ENCODE results near the gene CYP21A2.
"Not testable (repeated sequence)": the region's sequence is repeated elsewhere in the genome, so short reads cannot be mapped to it uniquely, and the experiment has no call there.

The CYP21A2 gene

DNA sequence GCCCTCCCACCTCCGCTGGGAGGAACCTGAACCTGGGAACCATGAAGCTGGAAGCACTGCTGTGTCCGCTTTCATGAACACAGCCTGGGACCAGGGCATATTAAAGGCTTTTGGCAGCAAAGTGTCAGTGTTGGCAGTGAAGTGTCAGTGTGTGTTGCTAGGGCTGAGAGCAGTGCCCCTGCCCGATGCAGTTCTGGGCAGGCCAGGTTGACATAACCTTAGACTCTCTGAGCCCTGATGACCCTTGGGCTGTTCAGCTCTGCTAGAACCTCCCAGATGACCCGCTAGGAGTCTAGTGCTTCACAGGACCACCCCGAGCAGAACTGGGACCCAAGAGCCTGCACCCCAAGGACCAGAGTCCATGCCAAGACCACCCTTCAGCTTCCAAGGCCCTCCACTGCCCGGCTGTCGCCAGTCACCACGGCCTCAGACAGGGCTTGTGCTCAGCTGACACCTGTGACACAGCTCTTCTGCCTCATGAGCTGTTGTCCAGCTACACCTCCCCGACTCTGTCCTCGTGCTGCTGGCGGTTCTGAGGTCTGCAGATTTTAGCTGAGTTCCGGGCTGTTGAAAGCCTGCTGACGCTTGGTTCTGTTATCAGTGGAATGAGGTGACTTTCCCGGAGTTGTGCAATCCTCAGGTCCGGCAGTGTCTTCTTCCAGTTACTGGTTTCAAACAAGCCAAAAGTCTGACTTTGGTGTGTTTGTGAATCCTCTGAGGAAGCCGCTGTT is 2.8 kb upstream of the CYP21A2 start:
- DNase-seq: not testable (repeated sequence)

GRCh38 chr6:32037136-32037535 is 1.1 kb upstream of the CYP21A2 start:
- not testable (repeated sequence) for DNase-seq

DNA sequence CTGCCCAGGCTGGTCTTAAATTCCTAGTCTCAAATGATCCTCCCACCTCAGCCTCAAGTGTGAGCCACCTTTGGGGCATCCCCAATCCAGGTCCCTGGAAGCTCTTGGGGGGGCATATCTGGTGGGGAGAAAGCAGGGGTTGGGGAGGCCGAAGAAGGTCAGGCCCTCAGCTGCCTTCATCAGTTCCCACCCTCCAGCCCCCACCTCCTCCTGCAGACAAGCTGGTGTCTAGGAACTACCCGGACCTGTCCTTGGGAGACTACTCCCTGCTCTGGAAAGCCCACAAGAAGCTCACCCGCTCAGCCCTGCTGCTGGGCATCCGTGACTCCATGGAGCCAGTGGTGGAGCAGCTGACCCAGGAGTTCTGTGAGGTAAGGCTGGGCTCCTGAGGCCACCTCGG is 663 bp downstream of the CYP21A2 start:
- DNase-seq: not testable (repeated sequence)

DNA sequence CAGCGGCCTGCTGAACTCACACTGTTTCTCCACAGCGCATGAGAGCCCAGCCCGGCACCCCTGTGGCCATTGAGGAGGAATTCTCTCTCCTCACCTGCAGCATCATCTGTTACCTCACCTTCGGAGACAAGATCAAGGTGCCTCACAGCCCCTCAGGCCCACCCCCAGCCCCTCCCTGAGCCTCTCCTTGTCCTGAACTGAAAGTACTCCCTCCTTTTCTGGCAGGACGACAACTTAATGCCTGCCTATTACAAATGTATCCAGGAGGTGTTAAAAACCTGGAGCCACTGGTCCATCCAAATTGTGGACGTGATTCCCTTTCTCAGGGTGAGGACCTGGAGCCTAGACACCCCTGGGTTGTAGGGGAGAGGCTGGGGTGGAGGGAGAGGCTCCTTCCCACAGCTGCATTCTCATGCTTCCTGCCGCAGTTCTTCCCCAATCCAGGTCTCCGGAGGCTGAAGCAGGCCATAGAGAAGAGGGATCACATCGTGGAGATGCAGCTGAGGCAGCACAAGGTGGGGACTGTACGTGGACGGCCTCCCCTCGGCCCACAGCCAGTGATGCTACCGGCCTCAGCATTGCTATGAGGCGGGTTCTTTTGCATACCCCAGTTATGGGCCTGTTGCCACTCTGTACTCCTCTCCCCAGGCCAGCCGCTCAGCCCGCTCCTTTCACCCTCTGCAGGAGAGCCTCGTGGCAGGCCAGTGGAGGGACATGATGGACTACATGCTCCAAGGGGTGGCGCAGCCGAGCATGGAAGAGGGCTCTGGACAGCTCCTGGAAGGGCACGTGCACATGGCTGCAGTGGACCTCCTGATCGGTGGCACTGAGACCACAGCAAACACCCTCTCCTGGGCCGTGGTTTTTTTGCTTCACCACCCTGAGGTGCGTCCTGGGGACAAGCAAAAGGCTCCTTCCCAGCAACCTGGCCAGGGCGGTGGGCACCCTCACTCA is 1.4 kb downstream of the CYP21A2 start:
- not testable (repeated sequence) for DNase-seq

- not testable (repeated sequence) for DNase-seq
These were observed 2.3 kb downstream of the CYP21A2 start for GRCh38 chr6:32040299-32041049.

- not testable (repeated sequence) for DNase-seq
These were observed 2.8 kb downstream of the CYP21A2 start for GRCh38 chr6:32041050-32041321.

DNA sequence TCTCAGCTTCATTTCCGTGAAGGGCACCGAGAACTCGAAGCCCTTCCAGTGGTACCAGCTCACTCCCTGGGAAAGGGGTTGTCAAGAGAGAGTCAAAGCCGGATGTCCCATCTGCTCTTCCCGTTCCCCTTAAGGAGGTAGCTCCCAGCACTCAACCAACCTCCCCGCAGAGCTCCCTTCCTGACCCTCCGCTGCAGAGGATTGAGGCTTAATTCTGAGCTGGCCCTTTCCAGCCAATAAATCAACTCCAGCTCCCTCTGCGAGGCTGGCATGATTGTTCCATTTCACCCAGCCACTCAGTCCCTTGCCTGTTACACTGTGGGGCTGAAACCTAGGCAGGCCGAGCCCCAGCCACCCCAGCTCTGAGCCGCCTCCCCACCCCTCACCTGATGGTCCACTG is 3.2 kb downstream of the CYP21A2 start:
- DNase-seq: not testable (repeated sequence)

DNA sequence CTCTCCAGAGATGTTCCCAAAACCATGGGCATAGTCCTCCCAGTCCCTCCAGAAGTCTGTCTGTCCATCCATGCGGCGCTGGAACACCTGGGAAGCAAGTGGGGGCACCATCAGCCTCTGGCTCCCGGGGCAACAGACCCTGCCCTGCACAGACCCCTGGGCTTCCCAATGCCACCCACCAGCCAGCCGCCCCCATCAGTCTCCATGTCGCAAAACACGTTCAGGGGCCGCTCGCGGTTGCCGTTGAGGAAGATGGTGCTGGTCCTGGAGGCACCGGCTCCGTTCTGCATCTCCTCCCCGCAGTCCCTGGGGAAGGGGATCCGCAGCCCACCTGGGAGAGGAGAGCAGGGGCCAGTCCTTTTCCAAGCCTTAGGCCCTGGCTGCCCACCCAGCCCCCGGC is 4.1 kb downstream of the CYP21A2 start:
- DNase-seq: not testable (repeated sequence)

DNA sequence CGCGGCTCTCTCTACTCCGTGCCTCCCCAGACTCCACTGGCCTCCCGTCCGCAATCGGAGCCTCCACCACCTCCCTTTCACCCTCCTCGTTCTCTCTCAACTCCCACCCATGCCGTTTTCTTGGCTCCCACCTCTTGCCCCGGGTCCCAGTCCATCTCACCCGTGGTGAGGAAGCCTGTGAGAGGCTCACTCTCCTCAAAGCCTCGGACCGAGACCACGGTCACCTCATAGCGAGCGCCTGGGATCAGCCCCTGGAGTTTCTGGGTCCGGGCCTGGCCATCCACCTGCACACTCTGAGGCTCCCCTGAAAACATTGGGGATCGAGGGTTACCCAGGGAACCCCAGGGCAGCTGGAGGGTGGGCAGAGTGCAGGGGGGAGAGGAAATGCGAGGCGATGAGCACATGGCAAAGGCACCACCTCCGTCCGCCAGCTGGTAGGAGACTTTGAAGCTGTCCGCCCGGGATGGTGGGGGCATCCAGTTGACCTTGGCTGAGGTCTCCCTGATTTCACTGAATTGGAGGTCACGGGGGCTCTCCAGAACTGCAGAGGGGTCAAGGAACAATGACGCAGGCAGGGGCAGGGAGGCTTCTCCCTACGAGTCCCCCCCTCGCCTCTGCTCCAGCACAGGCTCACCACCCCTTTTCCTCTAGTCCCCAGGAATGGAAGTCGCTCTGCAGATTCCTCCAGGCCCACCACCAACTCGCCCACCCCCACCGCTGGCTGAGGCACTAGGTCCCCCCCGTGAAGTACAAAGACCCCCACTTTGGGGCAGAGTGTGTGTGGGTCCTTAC is 5.6 kb downstream of the CYP21A2 start:
- DNase-seq: not testable (repeated sequence)

DNA sequence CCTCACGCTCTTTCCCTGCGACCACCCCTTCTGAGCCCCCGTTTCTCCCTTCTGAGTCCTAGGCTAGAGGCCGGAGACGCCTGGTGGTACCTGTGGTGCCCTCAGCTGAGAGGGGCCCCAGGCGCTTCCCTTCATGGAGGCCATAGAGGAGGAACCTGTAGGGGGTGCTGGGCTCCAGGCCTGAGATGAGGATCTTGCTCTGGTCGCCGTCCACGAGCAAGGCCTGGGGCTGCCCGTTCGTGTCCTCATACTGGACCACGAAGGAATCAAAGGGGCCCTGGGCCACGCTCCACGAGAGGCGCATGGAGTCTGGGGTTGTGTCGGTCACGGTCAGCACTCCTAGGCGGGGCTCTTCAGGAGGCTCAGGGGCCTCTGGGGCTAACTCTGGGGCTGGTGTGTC is 6.7 kb downstream of the CYP21A2 start:
- DNase-seq: not testable (repeated sequence)

GRCh38 chr6:32045811-32046449 is 7.7 kb downstream of the CYP21A2 start:
- no peak for DNase-seq

DNA sequence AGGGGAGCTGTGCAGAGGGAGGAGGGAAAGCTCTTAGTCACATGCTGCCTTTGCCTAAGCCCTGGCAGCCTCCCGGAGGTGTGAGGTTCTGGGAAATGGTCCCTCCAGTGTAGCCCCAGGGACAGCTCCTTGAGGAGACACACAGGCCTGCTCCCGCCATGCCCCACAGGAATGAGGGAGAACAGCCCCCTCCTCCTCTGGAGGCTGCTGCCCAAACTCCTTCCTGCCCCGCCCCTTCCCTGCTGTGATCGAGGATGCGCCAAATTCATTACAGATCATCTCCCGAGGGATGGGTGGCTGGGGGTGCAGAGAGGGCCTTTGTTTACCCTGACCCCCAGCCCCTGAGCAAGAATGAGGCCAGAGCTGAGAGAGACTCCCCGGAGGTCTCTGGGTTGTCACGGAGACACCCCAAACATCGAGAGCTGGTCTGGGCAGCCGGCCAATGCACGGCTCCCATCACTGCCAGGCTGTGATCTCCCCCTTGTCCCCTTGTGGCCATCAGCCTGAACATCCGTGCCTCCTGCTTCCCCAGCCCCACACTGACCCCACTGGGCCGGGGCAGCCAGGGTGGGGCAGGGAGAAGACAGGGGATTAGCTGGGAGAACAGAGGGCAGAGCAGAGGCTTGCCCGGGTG is 8.4 kb downstream of the CYP21A2 start:
- no peak for DNase-seq

- no peak for DNase-seq
These were observed 8.9 kb downstream of the CYP21A2 start for GRCh38 chr6:32047084-32047478.

- no peak for DNase-seq
These were observed 9.3 kb downstream of the CYP21A2 start for GRCh38 chr6:32047539-32047854.

DNA sequence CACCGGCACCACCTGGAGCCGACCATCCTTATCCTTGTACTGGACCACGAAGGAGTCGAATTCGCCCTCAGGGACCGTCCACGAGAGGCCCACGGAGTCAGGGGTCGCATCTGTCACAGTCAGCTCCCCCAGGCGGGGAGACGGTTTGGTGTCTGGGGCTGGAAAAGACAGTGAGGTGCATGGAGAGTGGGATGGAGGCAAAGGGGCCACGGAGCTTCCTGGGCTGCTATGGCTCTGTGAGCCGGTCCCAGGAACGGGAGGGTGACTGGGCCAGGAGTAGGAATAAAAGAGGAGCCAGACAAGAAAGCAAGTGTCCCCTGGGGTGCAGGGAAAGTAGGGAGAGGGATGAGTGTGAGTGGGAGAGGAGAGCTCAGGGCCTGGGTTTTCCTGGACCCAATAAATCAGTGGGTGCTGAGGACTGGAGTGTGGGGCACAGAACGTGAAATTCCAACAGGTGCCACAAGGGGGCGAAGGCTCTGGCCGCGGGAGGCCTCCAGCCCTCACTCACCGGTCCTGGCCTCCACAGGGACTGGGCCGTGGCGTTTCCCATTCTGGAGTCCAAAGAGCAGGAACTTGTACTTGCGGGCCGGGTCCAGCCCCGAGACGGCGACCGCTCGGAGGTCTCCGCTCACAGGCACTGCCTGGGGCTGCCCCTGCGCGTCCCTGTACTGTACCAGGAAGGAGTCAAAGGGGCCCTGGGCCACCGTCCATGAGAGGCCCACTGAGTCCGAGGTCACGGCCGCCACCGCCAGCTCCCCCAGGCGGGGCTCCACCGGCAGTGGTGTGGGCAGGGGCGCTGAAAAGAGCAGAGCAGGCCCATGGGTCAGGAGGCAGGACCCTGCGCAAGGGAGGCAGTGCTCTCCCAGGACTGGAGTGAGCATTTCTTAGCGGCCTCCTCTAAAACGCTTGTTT is 9.9 kb downstream of the CYP21A2 start:
- no peak for DNase-seq

- DNase-seq: not testable (repeated sequence)
These were observed 10.9 kb downstream of the CYP21A2 start for GRCh38 chr6:32049149-32049548.

GRCh38 chr6:32049736-32050135 is 11.5 kb downstream of the CYP21A2 start:
- not testable (repeated sequence) for DNase-seq

GRCh38 chr6:32050562-32050961 is 12.3 kb downstream of the CYP21A2 start:
- DNase-seq: no peak

GRCh38 chr6:32052626-32053025 is 14.4 kb downstream of the CYP21A2 start:
- DNase-seq: not testable (repeated sequence)

GRCh38 chr6:32053314-32053713 is 15.1 kb downstream of the CYP21A2 start:
- DNase-seq: not testable (repeated sequence)

GRCh38 chr6:32055756-32056155 is 17.5 kb downstream of the CYP21A2 start:
- DNase-seq: not testable (repeated sequence)
